CD4-positive, alpha-beta T cell (primary cell): Measurements from ENCODE around the gene KRT8. TPM values are rescaled to one million over a fixed set of nuclear protein-coding genes. Genes with fewer than 3 reads are reported as not detected.

Experiments used
- ATAC-seq: fragments of 200-7000 bp; cut with Tn5 transposase; one replicate; pipeline ENCODE4 v1.10.0; 2022; ENCODE audit warnings: mild to moderate bottlenecking; ENCODE audit not compliant: poor library complexity
- CTCF ChIA-PET: fragments of 350-600 bp; sonication (Branson Sonifier 250); formaldehyde crosslinking; loops from one replicate; lab custom pipeline; 2021; ENCODE audit warnings: antibody characterized with exemption, inconsistent platforms; lab: Charles Lee
- POLR2A ChIA-PET: fragments of 350-600 bp; sonication (Branson Sonifier 250); formaldehyde crosslinking; loops from one replicate; lab custom pipeline; 2021; ENCODE audit warnings: antibody characterized with exemption, inconsistent platforms; lab: Charles Lee
- DNase-seq, 14 experiments: peaks; one replicate each; pipeline ENCODE4 v3.0.0-alpha.2; 2013 to 2020; ENCODE audit warnings: mixed read lengths in 2 of 14
- H3K27ac ChIP-seq, 2 donors: one replicate each; pipeline versions ENCODE4 v1.5.1 to v1.7.0; 2013; ENCODE audit warnings: low read length in 2 of 2, low read depth in 1 of 2, mild to moderate bottlenecking in 1 of 2
- H3K27me3 ChIP-seq, 2 experiments: 1 replicate in 1 of 2; 2 replicates in 1 of 2; pipeline versions ENCODE4 v1.6.1 to v1.7.0; 2013; ENCODE audit warnings: low read length in 2 of 2, control low read depth in 1 of 2, mild to moderate bottlenecking in 1 of 2, moderate library complexity in 1 of 2; ENCODE audit not compliant: insufficient read depth in 2 of 2, control insufficient read depth in 1 of 2
- H3K36me3 ChIP-seq: one replicate; pipeline ENCODE4 v1.6.1; 2013; ENCODE audit warnings: low read length, control low read depth; ENCODE audit not compliant: insufficient read depth
- H3K4me1 ChIP-seq: one replicate; pipeline ENCODE4 v1.6.1; 2013; ENCODE audit warnings: low read length, control low read depth; ENCODE audit not compliant: insufficient read depth
- H3K4me3 ChIP-seq: one replicate; pipeline ENCODE4 v1.5.1; 2013; ENCODE audit warnings: mild to moderate bottlenecking, low read length, moderate library complexity
- H3K9me3 ChIP-seq, 2 experiments: 1 replicate in 1 of 2; 2 replicates in 1 of 2; pipeline versions ENCODE4 v1.6.1 to v1.7.0; 2013; ENCODE audit warnings: low read length in 2 of 2, mild to moderate bottlenecking in 2 of 2, control low read depth in 1 of 2, moderate library complexity in 1 of 2; ENCODE audit not compliant: control insufficient read depth in 1 of 2, insufficient read depth in 1 of 2
- H3K27ac Mint-ChIP-seq: one replicate; pipeline ENCODE4 v1.8.0; 2020; ENCODE audit warnings: mixed read lengths
- H3K27me3 Mint-ChIP-seq: one replicate; pipeline ENCODE4 v1.8.0; 2021; ENCODE audit warnings: mixed read lengths
- H3K36me3 Mint-ChIP-seq: one replicate; pipeline ENCODE4 v1.8.0; 2021; ENCODE audit warnings: low read depth, mixed read lengths
- H3K4me1 Mint-ChIP-seq: one replicate; pipeline ENCODE4 v1.8.0; 2021; ENCODE audit warnings: low read depth, mixed read lengths
- H3K4me3 Mint-ChIP-seq: one replicate; pipeline ENCODE4 v1.8.0; 2020; ENCODE audit warnings: mild to moderate bottlenecking, mixed read lengths
- H3K9me3 Mint-ChIP-seq: one replicate; pipeline ENCODE4 v1.8.0; 2020; ENCODE audit warnings: mixed read lengths
- CTCF ChIP-seq: fragments of 200-600 bp; IDR thresholded peaks from one replicate; pipeline ENCODE4 v1.8.0; 2022; ENCODE audit warnings: antibody characterized with exemption, mild to moderate bottlenecking
- intact Hi-C, 2 experiments: fragments of 100-400 bp; cut with DNase I in 1 of 2; cut with micrococcal nuclease in 1 of 2; formaldehyde crosslinking; loops; one replicate each; pipeline versions ENCODE4 v1.15.1 to v1.9.0; 2023 to 2025; cut with DNase I, micrococcal nuclease
- total RNA-seq, 174 experiments: library from RNA in 2 of 174; stranded (reverse) in 2 of 174; gene quantifications; one replicate each; pipeline ENCODE4 v1.2.3 and lab custom pipeline; 2021 to 2026

The KRT8 gene
- total RNA-seq, 2 experiments from 2014 or later, result 0.63 to 0.89 TPM

GRCh38 chr12:52873832-52874572, 30.9 kb downstream of the KRT8 start:
- Histone ChIP-seq H3K27me3 (peaks cover 0 to 9% of the 10 kb centered on the region in 2 experiments), H3K36me3 (no peaks in the 10 kb centered on the region), H3K4me3 (peak overlapping the region; percentile 52), H3K9me3 (no peaks in the 10 kb centered on the region), H3K27ac (no peak overlapping the region), H3K4me1 (peaks cover 26% of the 10 kb centered on the region)
- DNase-seq (peak in 13 of 14 experiments; percentile 25 to 75 (median 55)), ATAC-seq (peak; percentile 57)
- no peaks in the 10 kb centered on the region for H3K36me3 Mint-ChIP-seq
- no peaks in the 10 kb centered on the region for H3K9me3 Mint-ChIP-seq
- H3K27ac Mint-ChIP-seq, result peak overlapping the region; percentile 75
- no peak for TF ChIP-seq CTCF
- peak overlapping the region; percentile 77 for H3K4me3 Mint-ChIP-seq
- CTCF ChIA-PET, result interaction anchor here (1.3 to 1.8 kb wide), 3 partner anchors 11 to 288 kb away, joined by 3 to 8 read pairs (median 4); no protein-coding TSS in a partner anchor
- POLR2A ChIA-PET, result interaction anchor here (0.6 to 2.3 kb wide), 6 partner anchors 11 to 288 kb away, joined by 3 to 9 read pairs (median 3); partner anchors contain the start of gene EIF4B
- H3K4me1 Mint-ChIP-seq, result peaks cover 31% of the 10 kb centered on the region
- peaks cover 10% of the 10 kb centered on the region for H3K27me3 Mint-ChIP-seq
- intact Hi-C loops, result loop anchor here in 1 of 2 experiments (10.0 kb wide), 1 partner anchor 189 kb away; the partner anchor contains the start of gene KRT1

- H3K27ac Mint-ChIP-seq, result peak overlapping the region; percentile 75
- H3K9me3 ChIP-seq, result no peaks in the 10 kb centered on the region
- ChIA-PET POLR2A (interaction anchor here (0.6 to 2.3 kb wide), 4 partner anchors 56 to 288 kb away, joined by 3 to 9 read pairs (median 3); partner anchors contain the start of gene EIF4B), CTCF (interaction anchor here (0.8 to 1.8 kb wide), 3 partner anchors 12 to 546 kb away, joined by 3 to 8 read pairs (median 4); no protein-coding TSS in a partner anchor)
- peaks cover 26% of the 10 kb centered on the region for H3K4me1 ChIP-seq
- H3K9me3 Mint-ChIP-seq, result no peaks in the 10 kb centered on the region
- intact Hi-C loops, result loop anchor here in 1 of 2 experiments (10.0 kb wide), 1 partner anchor 189 kb away; the partner anchor contains the start of gene KRT1
- no peaks in the 10 kb centered on the region for H3K36me3 ChIP-seq
- TF ChIP-seq CTCF, result no peak
- H3K27me3 Mint-ChIP-seq, result peaks cover 10% of the 10 kb centered on the region
- H3K27ac ChIP-seq, result no peak overlapping the region
- no peaks in the 10 kb centered on the region for H3K36me3 Mint-ChIP-seq
- H3K27me3 ChIP-seq, result peaks cover 0 to 9% of the 10 kb centered on the region in 2 experiments
- H3K4me3 Mint-ChIP-seq, result peak overlapping the region; percentile 77
- peaks cover 36% of the 10 kb centered on the region for H3K4me1 Mint-ChIP-seq
- peak overlapping the region; percentile 52 for H3K4me3 ChIP-seq
- peak; percentile 1 for ATAC-seq
- peak in 1 of 14 experiments; percentile 16 for DNase-seq
Observed at GRCh38 chr12:52873513-52873831, 31.4 kb downstream of the KRT8 start.

- Histone ChIP-seq H3K4me3 (no peak overlapping the region), H3K9me3 (no peaks in the 10 kb centered on the region), H3K36me3 (no peaks in the 10 kb centered on the region), H3K4me1 (peaks cover 28% of the 10 kb centered on the region), H3K27ac (no peak overlapping the region), H3K27me3 (peaks cover 0 to 9% of the 10 kb centered on the region in 2 experiments)
- CTCF ChIA-PET, result interaction anchor here (0.8 to 1.8 kb wide), 3 partner anchors 12 to 545 kb away, joined by 3 to 8 read pairs (median 4); no protein-coding TSS in a partner anchor
- TF ChIP-seq CTCF, result no peak
- POLR2A ChIA-PET, result interaction anchor here (2.3 kb wide), 1 partner anchor 287 kb away, joined by 9 read pairs; no protein-coding TSS in a partner anchor
- Mint-ChIP-seq H3K27ac (peak overlapping the region; percentile 75), H3K4me3 (peak overlapping the region; percentile 77), H3K4me1 (peaks cover 39% of the 10 kb centered on the region), H3K36me3 (no peaks in the 10 kb centered on the region), H3K27me3 (peaks cover 10% of the 10 kb centered on the region), H3K9me3 (no peaks in the 10 kb centered on the region)
- intact Hi-C loops, result loop anchor here in 1 of 2 experiments (10.0 kb wide), 1 partner anchor 188 kb away; the partner anchor contains the start of gene KRT1
- ATAC-seq, result no peak
- DNase-seq, result no peak
Observed at GRCh38 chr12:52872644-52873389, 32.1 kb downstream of the KRT8 start.
